Activated naive CD4-positive, alpha-beta T cell treated with anti-CD3 and anti-CD28 coated beads, Interleukin-2, amount 10 ng/mL, durations not matched to agents 7 days and 5 days (primary cell): ENCODE data around the gene CLDN22.

Experiments
- CTCF ChIA-PET: fragments of 350-600 bp; sonication (Branson Sonifier 250); formaldehyde crosslinking; loops from one replicate; lab custom pipeline; 2021; ENCODE audit warnings: antibody characterized with exemption; lab: Charles Lee
- DNase-seq: peaks from one replicate; pipeline ENCODE4 v3.0.0-alpha.2; 2020
- H3K27ac Mint-ChIP-seq: one replicate; pipeline ENCODE4 v1.8.0; 2021; ENCODE audit warnings: mild to moderate bottlenecking, moderate library complexity, mixed read lengths
- H3K27me3 Mint-ChIP-seq: one replicate; pipeline ENCODE4 v1.8.0; 2021; ENCODE audit warnings: mild to moderate bottlenecking, mixed read lengths
- H3K36me3 Mint-ChIP-seq: one replicate; pipeline ENCODE4 v1.8.0; 2021; ENCODE audit warnings: mixed read lengths
- H3K4me1 Mint-ChIP-seq: one replicate; pipeline ENCODE4 v1.8.0; 2021; ENCODE audit warnings: mixed read lengths
- H3K4me3 Mint-ChIP-seq: one replicate; pipeline ENCODE4 v1.8.0; 2021; ENCODE audit warnings: mild to moderate bottlenecking, moderate library complexity, mixed read lengths
- H3K9me3 Mint-ChIP-seq: one replicate; pipeline ENCODE4 v1.8.0; 2021; ENCODE audit warnings: mixed read lengths

The CLDN22 gene

GRCh38 chr4:183352546-183352945, 32.5 kb upstream of the CLDN22 start:
- no peaks in the 10 kb centered on the region for H3K9me3 Mint-ChIP-seq
- no peak overlapping the region for H3K4me3 Mint-ChIP-seq
- peaks cover 10% of the 10 kb centered on the region for H3K4me1 Mint-ChIP-seq
- H3K27me3 Mint-ChIP-seq: peaks cover 17% of the 10 kb centered on the region
- no peaks in the 10 kb centered on the region for H3K36me3 Mint-ChIP-seq
- no peak overlapping the region for H3K27ac Mint-ChIP-seq
- no peak for DNase-seq
- CTCF ChIA-PET: no interaction called here

- Mint-ChIP-seq H3K4me3 (no peak overlapping the region), H3K27me3 (peaks cover 17% of the 10 kb centered on the region), H3K4me1 (peaks cover 10% of the 10 kb centered on the region), H3K9me3 (no peaks in the 10 kb centered on the region), H3K27ac (no peak overlapping the region), H3K36me3 (no peaks in the 10 kb centered on the region)
- CTCF ChIA-PET: no interaction called here
- no peak for DNase-seq
Observed at GRCh38 chr4:183350317-183351071, 30.4 kb upstream of the CLDN22 start.

GRCh38 chr4:183349673-183350072, 29.6 kb upstream of the CLDN22 start:
- Mint-ChIP-seq H3K27me3 (peaks cover 24% of the 10 kb centered on the region), H3K4me1 (peaks cover 10% of the 10 kb centered on the region), H3K27ac (no peak overlapping the region), H3K9me3 (no peaks in the 10 kb centered on the region), H3K36me3 (no peaks in the 10 kb centered on the region), H3K4me3 (no peak overlapping the region)
- DNase-seq: no peak
- CTCF ChIA-PET: no interaction called here

GRCh38 chr4:183348706-183349659, 28.9 kb upstream of the CLDN22 start:
- DNase-seq: peak; percentile 26
- H3K9me3 Mint-ChIP-seq: no peaks in the 10 kb centered on the region
- H3K27me3 Mint-ChIP-seq: peaks cover 31% of the 10 kb centered on the region
- no peak overlapping the region for H3K27ac Mint-ChIP-seq
- H3K4me3 Mint-ChIP-seq: no peak overlapping the region
- H3K4me1 Mint-ChIP-seq: peaks cover 10% of the 10 kb centered on the region
- CTCF ChIA-PET: no interaction called here
- no peaks in the 10 kb centered on the region for H3K36me3 Mint-ChIP-seq

GRCh38 chr4:183348136-183348535, 28.1 kb upstream of the CLDN22 start:
- no peak for DNase-seq
- no peaks in the 10 kb centered on the region for H3K36me3 Mint-ChIP-seq
- H3K27me3 Mint-ChIP-seq: peaks cover 40% of the 10 kb centered on the region
- H3K9me3 Mint-ChIP-seq: no peaks in the 10 kb centered on the region
- CTCF ChIA-PET: interaction anchor here (1.0 kb wide), 1 partner anchor 51 kb away, joined by 3 read pairs; no protein-coding TSS in a partner anchor
- H3K4me1 Mint-ChIP-seq: peaks cover 12% of the 10 kb centered on the region
- H3K4me3 Mint-ChIP-seq: no peak overlapping the region
- H3K27ac Mint-ChIP-seq: no peak overlapping the region

GRCh38 chr4:183347566-183347965, 27.5 kb upstream of the CLDN22 start:
- H3K4me1 Mint-ChIP-seq: peaks cover 13% of the 10 kb centered on the region
- no peak for DNase-seq
- CTCF ChIA-PET: interaction anchor here (1.0 kb wide), 1 partner anchor 51 kb away, joined by 3 read pairs; no protein-coding TSS in a partner anchor
- no peak overlapping the region for H3K4me3 Mint-ChIP-seq
- no peaks in the 10 kb centered on the region for H3K9me3 Mint-ChIP-seq
- no peaks in the 10 kb centered on the region for H3K36me3 Mint-ChIP-seq
- H3K27me3 Mint-ChIP-seq: peaks cover 45% of the 10 kb centered on the region
- no peak overlapping the region for H3K27ac Mint-ChIP-seq

- H3K4me3 Mint-ChIP-seq: no peak overlapping the region
- no peaks in the 10 kb centered on the region for H3K9me3 Mint-ChIP-seq
- DNase-seq: no peak
- H3K36me3 Mint-ChIP-seq: no peaks in the 10 kb centered on the region
- H3K4me1 Mint-ChIP-seq: peaks cover 13% of the 10 kb centered on the region
- H3K27ac Mint-ChIP-seq: no peak overlapping the region
- CTCF ChIA-PET: interaction anchor here (0.6 to 1.0 kb wide), 2 partner anchors 52 to 93 kb away, joined by 3 read pairs; no protein-coding TSS in a partner anchor
- H3K27me3 Mint-ChIP-seq: peaks cover 49% of the 10 kb centered on the region
Observed at GRCh38 chr4:183347146-183347545, 27.1 kb upstream of the CLDN22 start.

GRCh38 chr4:183345261-183345660, 25.2 kb upstream of the CLDN22 start:
- no peak overlapping the region for H3K27ac Mint-ChIP-seq
- H3K27me3 Mint-ChIP-seq: peaks cover 46% of the 10 kb centered on the region
- no peak for DNase-seq
- no peak overlapping the region for H3K4me3 Mint-ChIP-seq
- no peaks in the 10 kb centered on the region for H3K9me3 Mint-ChIP-seq
- CTCF ChIA-PET: no interaction called here
- no peaks in the 10 kb centered on the region for H3K36me3 Mint-ChIP-seq
- peaks cover 13% of the 10 kb centered on the region for H3K4me1 Mint-ChIP-seq

GRCh38 chr4:183344523-183345255, 24.6 kb upstream of the CLDN22 start:
- Mint-ChIP-seq H3K27me3 (peaks cover 46% of the 10 kb centered on the region), H3K4me1 (peaks cover 13% of the 10 kb centered on the region), H3K27ac (no peak overlapping the region), H3K36me3 (no peaks in the 10 kb centered on the region), H3K4me3 (no peak overlapping the region), H3K9me3 (no peaks in the 10 kb centered on the region)
- CTCF ChIA-PET: no interaction called here
- no peak for DNase-seq

GRCh38 chr4:183343730-183344129, 23.7 kb upstream of the CLDN22 start:
- Mint-ChIP-seq H3K4me3 (no peak overlapping the region), H3K27me3 (peaks cover 46% of the 10 kb centered on the region), H3K4me1 (peaks cover 5% of the 10 kb centered on the region), H3K36me3 (no peaks in the 10 kb centered on the region), H3K9me3 (no peaks in the 10 kb centered on the region), H3K27ac (no peak overlapping the region)
- DNase-seq: no peak
- CTCF ChIA-PET: no interaction called here

GRCh38 chr4:183342541-183343533, 22.8 kb upstream of the CLDN22 start:
- no peak overlapping the region for H3K27ac Mint-ChIP-seq

GRCh38 chr4:183337833-183338232, 17.8 kb upstream of the CLDN22 start:
- no peaks in the 10 kb centered on the region for H3K9me3 Mint-ChIP-seq
- H3K27ac Mint-ChIP-seq: no peak overlapping the region
- no peak for DNase-seq
- peaks cover 4% of the 10 kb centered on the region for H3K4me1 Mint-ChIP-seq
- no peaks in the 10 kb centered on the region for H3K36me3 Mint-ChIP-seq
- CTCF ChIA-PET: no interaction called here
- H3K27me3 Mint-ChIP-seq: peaks cover 33% of the 10 kb centered on the region
- no peak overlapping the region for H3K4me3 Mint-ChIP-seq

More at GRCh38 chr4:183342541-183343533, 22.8 kb upstream of the CLDN22 start:
- Mint-ChIP-seq H3K4me1 (peaks cover 3% of the 10 kb centered on the region), H3K27me3 (peaks cover 46% of the 10 kb centered on the region), H3K4me3 (no peak overlapping the region), H3K36me3 (no peaks in the 10 kb centered on the region), H3K9me3 (no peaks in the 10 kb centered on the region)
- CTCF ChIA-PET: no interaction called here
- no peak for DNase-seq

GRCh38 chr4:183337349-183337748, 17.3 kb upstream of the CLDN22 start:
- DNase-seq: no peak
- H3K27me3 Mint-ChIP-seq: peaks cover 30% of the 10 kb centered on the region
- H3K36me3 Mint-ChIP-seq: no peaks in the 10 kb centered on the region
- H3K9me3 Mint-ChIP-seq: no peaks in the 10 kb centered on the region
- no peak overlapping the region for H3K27ac Mint-ChIP-seq
- H3K4me3 Mint-ChIP-seq: no peak overlapping the region
- H3K4me1 Mint-ChIP-seq: peaks cover 4% of the 10 kb centered on the region
- CTCF ChIA-PET: no interaction called here
